ENCODE measurements around the gene TPM2. TPM values are rescaled to one million over a fixed set of nuclear protein-coding genes. Genes with fewer than 3 reads are reported as not detected.

Gene TPM2
- total RNA-seq, 1 experiment from 2014 or later = 207 TPM

DNA sequence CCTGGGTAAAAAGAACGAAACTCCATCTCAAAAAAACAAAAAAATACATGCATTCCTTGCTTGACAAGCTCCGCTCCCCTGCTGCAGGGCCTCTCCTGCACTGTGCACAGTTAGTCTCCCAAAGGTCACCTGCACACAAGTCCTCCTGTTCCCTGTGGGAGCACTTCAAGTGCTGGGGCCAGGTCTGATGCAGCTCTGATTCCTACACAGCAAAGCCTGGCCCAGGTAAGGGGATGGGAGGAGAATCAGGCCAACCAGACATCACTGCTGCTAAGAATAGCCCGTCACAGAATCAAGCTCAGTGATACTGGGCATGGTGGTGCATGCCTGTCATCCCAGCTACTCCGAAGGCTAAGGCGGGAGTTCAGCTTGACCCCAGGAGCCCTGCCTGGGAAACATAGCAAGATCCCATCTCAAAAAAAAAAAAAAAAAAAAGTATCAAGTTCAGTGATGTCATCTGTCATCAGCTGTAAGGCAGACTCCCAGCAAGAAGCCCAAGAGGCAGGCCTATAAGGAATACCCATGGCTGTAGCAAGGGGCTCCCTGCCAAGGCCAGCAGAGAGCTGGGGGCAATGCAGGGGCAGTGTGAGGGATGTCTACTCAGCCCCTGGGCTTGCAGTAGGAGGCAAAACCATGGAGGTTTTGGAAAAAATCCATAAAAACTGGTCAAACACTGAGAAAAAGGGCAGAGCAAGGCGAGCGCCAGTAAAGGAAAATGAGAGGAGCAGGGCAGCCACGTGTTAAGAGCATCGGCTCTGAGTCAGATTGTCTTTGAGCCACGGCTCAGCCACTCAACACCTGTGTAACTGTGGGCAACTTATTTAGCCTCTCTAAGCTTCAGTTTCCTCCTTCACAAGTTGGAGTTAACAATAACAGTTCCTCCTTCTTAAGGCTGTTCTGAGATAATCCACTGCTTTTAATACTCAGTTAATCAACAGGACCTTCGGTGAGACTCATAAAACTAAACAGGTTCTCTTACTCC, 3.2 kb downstream of the TPM2 start:
- H3K36me3 Mint-ChIP-seq (ENCODE audit: insufficient read depth, unreplicated experiment) = peaks cover 52% of the 10 kb centered on the region
- H3K4me1 Mint-ChIP-seq (ENCODE audit: insufficient read depth, unreplicated experiment) = peaks cover 37% of the 10 kb centered on the region
- H3K27ac Mint-ChIP-seq (ENCODE audit: low read depth, unreplicated experiment) = no peak overlapping the region
- TF ChIP-seq CTCF (IDR thresholded peaks at IDR 0.05; ENCODE audit: unreplicated experiment) = no peak
- H3K4me3 Mint-ChIP-seq (ENCODE audit: unreplicated experiment) = no peak overlapping the region
- DNase-seq (ENCODE audit: unreplicated experiment) = no peak
- ChIA-PET POLR2A (no interaction called here), CTCF (interaction anchor here (1.6 to 4.8 kb wide), 2 partner anchors 10 to 39 kb away, joined by 6 to 34 read pairs; no protein-coding TSS in a partner anchor)
- TSS peak; percentile 2 for BruUV-seq (replicated peaks)
- H3K27me3 Mint-ChIP-seq (ENCODE audit: insufficient read depth, unreplicated experiment) = no peaks in the 10 kb centered on the region
- intact Hi-C loops (cut with micrococcal nuclease) = no loop called here
- H3K9me3 Mint-ChIP-seq (ENCODE audit: unreplicated experiment) = no peaks in the 10 kb centered on the region

DNA sequence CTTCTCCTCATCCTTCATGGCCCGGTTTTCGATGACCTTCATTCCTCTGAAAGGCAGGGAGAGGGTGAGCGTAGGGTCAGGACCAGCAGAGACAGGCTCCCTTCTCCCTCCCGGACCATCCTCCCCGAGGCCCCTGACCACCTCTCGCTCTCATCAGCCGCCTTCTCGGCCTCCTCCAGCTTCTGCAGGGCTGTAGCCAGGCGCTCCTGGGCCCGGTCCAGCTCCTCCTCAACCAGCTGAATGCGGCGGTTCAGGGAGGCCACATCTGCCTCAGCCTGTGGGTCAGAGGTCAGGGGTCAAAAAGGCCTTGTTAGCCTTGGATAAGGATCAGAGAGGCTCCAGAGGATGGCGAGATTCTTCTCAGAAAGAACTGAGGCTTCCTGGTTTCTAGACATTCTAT, 4.2 kb downstream of the TPM2 start:
- intact Hi-C loops (cut with micrococcal nuclease) = no loop called here
- no peak for TF ChIP-seq CTCF (IDR thresholded peaks at IDR 0.05; ENCODE audit: unreplicated experiment)
- no peaks in the 10 kb centered on the region for H3K27me3 Mint-ChIP-seq (ENCODE audit: insufficient read depth, unreplicated experiment)
- CTCF ChIA-PET = interaction anchor here (1.6 to 4.8 kb wide), 2 partner anchors 11 to 38 kb away, joined by 6 to 34 read pairs; no protein-coding TSS in a partner anchor
- peaks cover 33% of the 10 kb centered on the region for H3K4me1 Mint-ChIP-seq (ENCODE audit: insufficient read depth, unreplicated experiment)
- H3K36me3 Mint-ChIP-seq (ENCODE audit: insufficient read depth, unreplicated experiment) = peaks cover 52% of the 10 kb centered on the region
- H3K9me3 Mint-ChIP-seq (ENCODE audit: unreplicated experiment) = no peaks in the 10 kb centered on the region
- H3K27ac Mint-ChIP-seq (ENCODE audit: low read depth, unreplicated experiment) = no peak overlapping the region
- BruUV-seq (replicated peaks) = no TSS peak
- POLR2A ChIA-PET = interaction anchor here (0.9 to 1.1 kb wide), 2 partner anchors 63 to 606 kb away, joined by 3 to 4 read pairs; partner anchors contain the start of gene FANCG
- DNase-seq (ENCODE audit: unreplicated experiment) = no peak
- no peak overlapping the region for H3K4me3 Mint-ChIP-seq (ENCODE audit: unreplicated experiment)

GRCh38 chr9:35684921-35685320, 4.8 kb downstream of the TPM2 start:
- Mint-ChIP-seq H3K36me3 (ENCODE audit: insufficient read depth, unreplicated experiment) (peaks cover 55% of the 10 kb centered on the region), H3K9me3 (ENCODE audit: unreplicated experiment) (no peaks in the 10 kb centered on the region), H3K4me1 (ENCODE audit: insufficient read depth, unreplicated experiment) (peaks cover 33% of the 10 kb centered on the region), H3K27ac (ENCODE audit: low read depth, unreplicated experiment) (no peak overlapping the region), H3K27me3 (ENCODE audit: insufficient read depth, unreplicated experiment) (no peaks in the 10 kb centered on the region), H3K4me3 (ENCODE audit: unreplicated experiment) (no peak overlapping the region)
- BruUV-seq (replicated peaks) = no TSS peak
- intact Hi-C loops (cut with micrococcal nuclease) = no loop called here
- DNase-seq (ENCODE audit: unreplicated experiment) = no peak
- POLR2A ChIA-PET = interaction anchor here (0.9 to 2.3 kb wide), 3 partner anchors 11 to 605 kb away, joined by 3 to 9 read pairs (median 4); partner anchors contain the start of genes CA9 and FANCG
- TF ChIP-seq CTCF (IDR thresholded peaks at IDR 0.05; ENCODE audit: unreplicated experiment) = no peak
- CTCF ChIA-PET = interaction anchor here (1.6 to 4.8 kb wide), 2 partner anchors 11 to 38 kb away, joined by 6 to 34 read pairs; no protein-coding TSS in a partner anchor

GRCh38 chr9:35683323-35683722, 6.4 kb downstream of the TPM2 start:
- intact Hi-C loops (cut with micrococcal nuclease) = no loop called here
- no peak overlapping the region for H3K27ac Mint-ChIP-seq (ENCODE audit: low read depth, unreplicated experiment)
- no TSS peak for BruUV-seq (replicated peaks)
- CTCF ChIA-PET = interaction anchor here (4.8 kb wide), 1 partner anchor 13 kb away, joined by 34 read pairs; no protein-coding TSS in a partner anchor
- peaks cover 58% of the 10 kb centered on the region for H3K36me3 Mint-ChIP-seq (ENCODE audit: insufficient read depth, unreplicated experiment)
- TF ChIP-seq CTCF (IDR thresholded peaks at IDR 0.05; ENCODE audit: unreplicated experiment) = no peak
- POLR2A ChIA-PET = interaction anchor here (0.9 to 2.3 kb wide), 2 partner anchors 9 to 35 kb away, joined by 4 to 9 read pairs; partner anchors contain the start of gene CA9
- no peak overlapping the region for H3K4me3 Mint-ChIP-seq (ENCODE audit: unreplicated experiment)
- H3K4me1 Mint-ChIP-seq (ENCODE audit: insufficient read depth, unreplicated experiment) = peaks cover 22% of the 10 kb centered on the region
- DNase-seq (ENCODE audit: unreplicated experiment) = no peak
- H3K27me3 Mint-ChIP-seq (ENCODE audit: insufficient read depth, unreplicated experiment) = no peaks in the 10 kb centered on the region
- no peaks in the 10 kb centered on the region for H3K9me3 Mint-ChIP-seq (ENCODE audit: unreplicated experiment)
